HG02610 (cell line): ENCODE results near the gene NOTCH2.
"Not testable (repeated sequence)": the region's sequence is repeated elsewhere in the genome, so short reads cannot be mapped to it uniquely, and the experiment has no call there.

Experiments used
- ATAC-seq: cut with Tn5 transposase; IDR thresholded peaks from one replicate; pipeline ENCODE4 v1.9.1; 2021; ENCODE audit warnings: mild to moderate bottlenecking, moderate library complexity; ENCODE audit not compliant: unreplicated experiment

The NOTCH2 gene

GRCh38 chr1:120069920-120070214 lies 405 bp upstream of the NOTCH2 start:
- not testable (repeated sequence) for ATAC-seq

GRCh38 chr1:120068683-120069066 lies 787 bp downstream of the NOTCH2 start:
- not testable (repeated sequence) for ATAC-seq

GRCh38 chr1:120048208-120048607 lies 21.3 kb downstream of the NOTCH2 start:
- not testable (repeated sequence) for ATAC-seq

- ATAC-seq, result not testable (repeated sequence)
Measured at GRCh38 chr1:120041771-120042170, 27.7 kb downstream of the NOTCH2 start.

- ATAC-seq, result not testable (repeated sequence)
Measured at GRCh38 chr1:120032253-120032652, 37.2 kb downstream of the NOTCH2 start.

- not testable (repeated sequence) for ATAC-seq
Measured at GRCh38 chr1:120023791-120024190, 45.7 kb downstream of the NOTCH2 start.

- not testable (repeated sequence) for ATAC-seq
Measured at GRCh38 chr1:120014978-120015377, 54.5 kb downstream of the NOTCH2 start.

GRCh38 chr1:120008320-120008719 lies 61.1 kb downstream of the NOTCH2 start:
- not testable (repeated sequence) for ATAC-seq

GRCh38 chr1:120007850-120008249 lies 61.6 kb downstream of the NOTCH2 start:
- ATAC-seq, result not testable (repeated sequence)

GRCh38 chr1:120001035-120001434 lies 68.4 kb downstream of the NOTCH2 start:
- ATAC-seq, result not testable (repeated sequence)

GRCh38 chr1:119996731-119997312 lies 72.6 kb downstream of the NOTCH2 start:
- not testable (repeated sequence) for ATAC-seq

- not testable (repeated sequence) for ATAC-seq
Measured at GRCh38 chr1:119995975-119996374, 73.5 kb downstream of the NOTCH2 start.

GRCh38 chr1:119988306-119989062 lies 81.0 kb downstream of the NOTCH2 start:
- ATAC-seq, result no peak

- no peak for ATAC-seq
Measured at GRCh38 chr1:119987686-119988085, 81.8 kb downstream of the NOTCH2 start.

GRCh38 chr1:119987112-119987511 lies 82.3 kb downstream of the NOTCH2 start:
- ATAC-seq, result peak; percentile 60

- ATAC-seq, result no peak
Measured at GRCh38 chr1:119986007-119986497, 83.4 kb downstream of the NOTCH2 start.

- ATAC-seq, result no peak
Measured at GRCh38 chr1:119984771-119985170, 84.7 kb downstream of the NOTCH2 start.

- no peak for ATAC-seq
Measured at GRCh38 chr1:119981986-119982815, 87.3 kb downstream of the NOTCH2 start.

GRCh38 chr1:119981496-119981895 lies 88.0 kb downstream of the NOTCH2 start:
- ATAC-seq, result no peak

- ATAC-seq, result no peak
Measured at GRCh38 chr1:119978018-119978505, 91.4 kb downstream of the NOTCH2 start.

- ATAC-seq, result not testable (repeated sequence)
Measured at GRCh38 chr1:119977113-119977736, 92.2 kb downstream of the NOTCH2 start.
